ENCODE measurements around the gene NF1.

- TF ChIP-seq CTCF (IDR thresholded peaks at IDR 0.05) (no peak), POLR2AphosphoS5 (IDR thresholded peaks at IDR 0.05; ENCODE audit: insufficient read depth in 1 of 2, low read depth in 1 of 2) (no peak), POLR2A (IDR thresholded peaks at IDR 0.05) (no peak)
These were observed 137.1 kb downstream of the NF1 start for GRCh38 chr17:31231852-31232251.
